IMR-90 (cell line): ENCODE results near the gene ZFTA. TPM values are rescaled to one million over a fixed set of nuclear protein-coding genes. Genes with fewer than 3 reads are reported as not detected.
A peak's percentile ranks its signal among the peaks of the same experiment; 100 is the strongest.

Experiments
- ATAC-seq: fragments of 200-7000 bp; cut with Tn5 transposase; 2 replicates; pipeline ENCODE4 v1.9.1; 2020; ENCODE audit warnings: low read depth, mild to moderate bottlenecking, moderate library complexity
- Bru-seq: library from RNA; stranded (reverse); fragments of 400-500 nt; gene quantifications from one replicate; lab custom pipeline; 2021; lab: Mats Ljungman, UMichigan
- BruChase-seq, 2 experiments: library from RNA; stranded (reverse); fragments of 400-500 nt; gene quantifications; one replicate each; lab custom pipeline; 2021; lab: Mats Ljungman, UMichigan
- BruUV-seq: library from RNA; stranded (reverse); fragments of 400-500 nt; replicated peaks from 2 replicates; lab custom pipeline; 2021; lab: Mats Ljungman, UMichigan
- CTCF ChIA-PET: fragments of 300-600 bp; formaldehyde crosslinking; extraction: SDS; loops from one replicate; lab custom pipeline; 2021; ENCODE audit warnings: antibody characterized with exemption; lab: Yijun Ruan, JAX
- POLR2A ChIA-PET: fragments of 300-600 bp; sonication (Branson Sonifier 250); formaldehyde crosslinking; loops from one replicate; lab custom pipeline; 2022; ENCODE audit warnings: antibody characterized with exemption; ENCODE audit not compliant: unreplicated experiment; lab: Charles Lee
- DNase-seq: peaks from one replicate; pipeline ENCODE4 v3.0.0; 2013
- H2AFZ ChIP-seq: replicated peaks from 2 replicates; pipeline ENCODE3; 2013; ENCODE audit warnings: low read length, mild to moderate bottlenecking; ENCODE audit not compliant: poor library complexity
- H2AK5ac ChIP-seq: 2 replicates; pipeline ENCODE4 v1.6.1; 2013; ENCODE audit warnings: low read depth, low read length, inconsistent platforms
- H2AK9ac ChIP-seq: replicated peaks from 2 replicates; pipeline ENCODE3; 2013; ENCODE audit warnings: mild to moderate bottlenecking, low read depth, low read length, moderate library complexity; ENCODE audit not compliant: poor library complexity
- H2BK120ac ChIP-seq: 2 replicates; pipeline ENCODE4 v1.6.1; 2013; ENCODE audit warnings: low read depth, low read length, inconsistent platforms
- H2BK15ac ChIP-seq: 3 replicates; pipeline ENCODE4 v1.6.1; 2013; ENCODE audit warnings: low read depth, low read length, inconsistent platforms
- H2BK20ac ChIP-seq: 2 replicates; pipeline ENCODE4 v1.6.1; 2013; ENCODE audit warnings: low read depth, mild to moderate bottlenecking, inconsistent platforms, low read length, moderate library complexity
- H2BK5ac ChIP-seq: 2 replicates; pipeline ENCODE4 v1.6.1; 2013; ENCODE audit warnings: mild to moderate bottlenecking, low read depth, low read length, inconsistent platforms; ENCODE audit not compliant: poor library complexity, severe bottlenecking
- H3K14ac ChIP-seq: replicated peaks from 2 replicates; pipeline ENCODE4 v1.6.1; 2013; ENCODE audit warnings: low read depth, low read length, inconsistent platforms
- H3K18ac ChIP-seq: 2 replicates; pipeline ENCODE4 v1.6.1; 2013; ENCODE audit warnings: low read depth, low read length, control low read depth
- H3K23ac ChIP-seq: 2 replicates; pipeline ENCODE4 v1.6.1; 2013; ENCODE audit warnings: low read depth, low read length, inconsistent platforms
- H3K27ac ChIP-seq: 2 replicates; pipeline ENCODE4 v1.5.1; 2013; ENCODE audit warnings: mild to moderate bottlenecking, control low read depth, low read length; ENCODE audit not compliant: insufficient read depth
- H3K27me3 ChIP-seq: 2 replicates; pipeline ENCODE4 v1.6.1; 2013; ENCODE audit warnings: low read length; ENCODE audit not compliant: control insufficient read depth, insufficient read depth
- H3K36me3 ChIP-seq: 2 replicates; pipeline ENCODE4 v1.6.1; 2013; ENCODE audit warnings: low read length, mixed read lengths; ENCODE audit not compliant: control insufficient read depth, insufficient read depth
- H3K4ac ChIP-seq: 2 replicates; pipeline ENCODE4 v1.6.1; 2013; ENCODE audit warnings: low read depth, low read length, inconsistent platforms
- H3K4me1 ChIP-seq: 2 replicates; pipeline ENCODE4 v1.6.1; 2013; ENCODE audit warnings: low read length, mixed read lengths; ENCODE audit not compliant: control insufficient read depth, insufficient read depth
- H3K4me2 ChIP-seq: 2 replicates; pipeline ENCODE4 v1.6.1; 2013; ENCODE audit warnings: low read depth, mild to moderate bottlenecking, control low read depth, low read length, moderate library complexity
- H3K4me3 ChIP-seq: 2 replicates; pipeline ENCODE4 v1.5.1; 2013; ENCODE audit warnings: low read depth, mild to moderate bottlenecking, control low read depth, low read length, moderate library complexity; ENCODE audit not compliant: insufficient read depth
- H3K56ac ChIP-seq: 2 replicates; pipeline ENCODE4 v1.6.1; 2013; ENCODE audit warnings: low read length, inconsistent platforms; ENCODE audit not compliant: insufficient read depth; ENCODE audit errors: extremely low read depth
- H3K79me1 ChIP-seq, 2 experiments: 2 replicates each; pipeline ENCODE4 v1.6.1; 2013; ENCODE audit warnings: low read length in 2 of 2, inconsistent platforms in 1 of 2, low read depth in 1 of 2
- H3K9ac ChIP-seq: 2 replicates; pipeline ENCODE4 v1.6.1; 2013; ENCODE audit warnings: low read depth, low read length, control low read depth
- H3K9me1 ChIP-seq: 2 replicates; pipeline ENCODE4 v1.6.1; 2013; ENCODE audit warnings: low read length, inconsistent platforms; ENCODE audit not compliant: insufficient read depth
- H3K9me3 ChIP-seq: 2 replicates; pipeline ENCODE4 v1.6.1; 2013; ENCODE audit warnings: low read length; ENCODE audit not compliant: control insufficient read depth, insufficient read depth
- H4K20me1 ChIP-seq: 2 replicates; pipeline ENCODE4 v1.6.1; 2013; ENCODE audit warnings: low read length, inconsistent platforms; ENCODE audit not compliant: insufficient read depth
- H4K5ac ChIP-seq: 2 replicates; pipeline ENCODE4 v1.6.1; 2013; ENCODE audit warnings: mild to moderate bottlenecking, low read depth, low read length, control low read depth
- H4K8ac ChIP-seq, 2 experiments: 2 replicates each; pipeline ENCODE4 v1.6.1; 2013; ENCODE audit warnings: low read depth in 2 of 2, low read length in 2 of 2, control low read depth in 1 of 2, inconsistent platforms in 1 of 2
- H4K91ac ChIP-seq: 2 replicates; pipeline ENCODE4 v1.6.1; 2013; ENCODE audit warnings: low read depth, low read length, inconsistent platforms; ENCODE audit not compliant: insufficient read depth
- BHLHE40 ChIP-seq: fragments of 150-350 bp; IDR thresholded peaks from 2 replicates; pipeline ENCODE4 v1.6.1; 2016; ENCODE audit warnings: mild to moderate bottlenecking, low read depth, low read length
- CEBPB ChIP-seq: IDR thresholded peaks from 2 replicates; pipeline ENCODE4 v1.6.1; 2012; ENCODE audit warnings: low read depth, low read length, improper control_type of control experiment
- CHD1 ChIP-seq: IDR thresholded peaks from 2 replicates; pipeline ENCODE4 v1.6.1; 2012; ENCODE audit warnings: low read depth, low read length, improper control_type of control experiment
- MAZ ChIP-seq: IDR thresholded peaks from 2 replicates; pipeline ENCODE4 v1.6.1; 2012; ENCODE audit warnings: low read depth, mild to moderate bottlenecking, low read length, improper control_type of control experiment, moderate library complexity, borderline replicate concordance
- MXI1 ChIP-seq: IDR thresholded peaks from 2 replicates; pipeline ENCODE4 v1.6.1; 2012; ENCODE audit warnings: low read depth, mild to moderate bottlenecking, low read length, moderate library complexity, borderline replicate concordance
- NFE2L2 ChIP-seq: fragments of 150-350 bp; IDR thresholded peaks from 2 replicates; pipeline ENCODE4 v1.6.1; 2016; ENCODE audit warnings: low read depth, mild to moderate bottlenecking, low read length
- RAD21 ChIP-seq: IDR thresholded peaks from 2 replicates; pipeline ENCODE4 v1.6.1; 2012; ENCODE audit warnings: low read length, improper control_type of control experiment
- RFX5 ChIP-seq: IDR thresholded peaks from 2 replicates; pipeline ENCODE4 v1.8.0; 2012; ENCODE audit warnings: low read depth, mild to moderate bottlenecking, low read length, moderate library complexity
- SMC3 ChIP-seq: fragments of 150-350 bp; IDR thresholded peaks from 2 replicates; pipeline ENCODE4 v1.6.1; 2016; ENCODE audit warnings: low read depth, mild to moderate bottlenecking, antibody characterized with exemption, low read length, moderate library complexity
- WGBS, 2 experiments: methylation state at CpG; one replicate each; pipeline versions ENCODE4 v1.1.5 to v1.1.7; 2013; ENCODE audit warnings: missing lambda C conversion rate in 2 of 2; ENCODE audit not compliant: insufficient read length in 1 of 2; ENCODE audit errors: extremely low coverage in 2 of 2; 5-methylcytosine and 5-hydroxymethylcytosine counted together
- dilution Hi-C: fragments of 300-500 bp; cut with HindIII; formaldehyde crosslinking; loops from one replicate; pipeline ENCODE4 v1.14.3; 2018; ENCODE audit warnings: low sequenced_read_pairs; ENCODE audit not compliant: unreplicated experiment
- in situ Hi-C: fragments of 300-500 bp; cut with MboI; formaldehyde crosslinking; loops from 3 replicates; pipeline ENCODE4 v1.14.3; 2019; ENCODE audit warnings: low sequenced_read_pairs, inconsistent platforms, mixed read lengths
- intact Hi-C: fragments of 100-400 bp; cut with micrococcal nuclease; formaldehyde crosslinking; loops from 2 replicates; pipeline ENCODE4 v1.10.0; 2022
- long read RNA-seq: library from polyadenylated mRNA; unstranded; transcript quantifications from one replicate; pipeline ENCODE4 v2.0.0, GENCODE V29; 2021; ENCODE audit not compliant: unreplicated experiment
- polyA plus RNA-seq, 3 experiments: library from polyadenylated mRNA; depleted of rRNA; stranded (reverse); fragments of >200 nt; gene quantifications; 2 replicates each; pipeline ENCODE4 v1.2.3, GENCODE V29; 2012; ENCODE audit warnings: low replicate concordance in 1 of 3
- total RNA-seq: library from RNA; depleted of rRNA; stranded (reverse); fragments of >200 nt; gene quantifications from 2 replicates; pipeline ENCODE4 v1.2.3, GENCODE V29; 2012; rRNA removed
- TF ChIP-seq, protein P1 (sequence below): conservative IDR thresholded peaks from 2 replicates; pipeline ENCODE4 v1.5.1; 2012; ENCODE audit warnings: mild to moderate bottlenecking, low read depth, low read length, improper control_type of control experiment

The ZFTA gene
- 5.4 and 7.2 TPM in 2 replicates for total RNA-seq
- 8.1 and 8.8 TPM in 2 replicates for polyA plus RNA-seq (2012; rRNA removed)
- 8.8 and 10.1 TPM in 2 replicates for polyA plus RNA-seq (2012; cell fraction: cytosol; rRNA removed)
- 17.0 and 22.1 TPM in 2 replicates for polyA plus RNA-seq (2012; cell fraction: nucleus; rRNA removed; ENCODE audit: low replicate concordance)
- percentile 63 among the genes with signal in this experiment for Bru-seq, nascent RNA
- BruChase-seq, experiment 1, labeled RNA remaining after a 6-hour chase = percentile 68 among the genes with signal in this experiment
- BruChase-seq, experiment 2, labeled RNA remaining after a 2-hour chase = percentile 88 among the genes with signal in this experiment
- long read RNA-seq, partial matches to known transcripts = 0 of 39 reads
- long read RNA-seq, other reads (novel, unspliced or antisense) = 38 of 39 reads

DNA sequence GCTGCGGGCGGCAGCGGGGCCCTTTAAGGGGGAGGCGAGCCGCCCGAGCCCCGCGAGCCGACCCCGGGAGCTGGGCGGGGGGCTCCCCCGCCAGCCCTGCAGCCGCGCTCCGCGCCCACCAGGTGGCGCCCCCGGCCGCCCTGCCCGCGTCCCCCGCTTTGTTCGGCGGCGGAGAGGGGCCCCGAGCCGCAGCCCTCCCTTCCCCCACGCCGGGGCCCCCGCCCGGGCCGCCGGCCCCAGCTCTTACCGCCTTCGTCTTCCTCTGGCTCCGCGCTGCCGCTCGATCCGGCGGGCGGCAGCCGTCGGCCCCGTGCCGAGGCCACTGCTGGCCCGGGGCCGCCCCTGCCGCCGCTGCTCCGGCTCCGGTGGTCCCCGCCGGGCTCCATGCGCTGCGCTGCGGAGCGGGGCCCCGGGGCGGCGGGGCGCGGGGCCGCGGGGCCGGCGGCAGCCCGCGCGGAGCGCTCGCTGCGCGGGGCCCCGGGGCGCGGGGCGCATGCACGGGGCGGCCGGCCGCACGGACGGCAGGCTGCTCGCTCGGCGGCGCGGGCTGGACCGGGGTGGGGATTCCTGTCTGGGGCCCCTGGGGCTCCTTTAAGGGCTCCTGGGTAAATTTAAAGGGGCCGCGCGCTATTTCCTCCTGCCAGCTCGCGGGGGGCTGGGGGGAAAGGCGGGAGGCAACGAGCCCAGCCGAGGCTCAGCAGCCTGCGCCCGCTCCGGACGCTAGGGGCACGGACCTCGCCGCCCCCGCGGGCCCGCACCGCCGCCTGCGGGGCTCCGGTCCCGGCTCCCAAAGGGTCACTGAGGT, at the start of gene ZFTA:
ZFTA (minus strand) TSS at position 539 of the 805 bp plus-strand sequence; CDS start at position 386, 153 bp downstream.
- H3K9me3 ChIP-seq = no peaks in the 10 kb centered on the region
- peak within 1 kb of the TSS; percentile 59 for H3K4me3 ChIP-seq
- WGBS, 2 experiments = 0% methylated on average over 56 of the region's 113 CpGs; no CpG with 5 or more reads in 1 of the 2 experiments
- no peak within 1 kb of the TSS for H3K18ac ChIP-seq
- no peak within 1 kb of the TSS; the same call in 1 of the 2 replicates for H4K5ac ChIP-seq
- peaks cover 15% of the 10 kb centered on the region for H3K4me1 ChIP-seq
- peak within 1 kb of the TSS; percentile 58 for H3K27ac ChIP-seq
- no peak within 1 kb of the TSS for H2BK120ac ChIP-seq
- BruUV-seq = no TSS peak
- peak within 1 kb of the TSS; percentile 13 to 68; a peak in 3 of 4 replicates for H4K8ac ChIP-seq
- peak within 1 kb of the TSS; percentile 84 for H3K56ac ChIP-seq
- peak within 1 kb of the TSS; percentile 18; the same call in 1 of the 2 replicates for H3K23ac ChIP-seq
- POLR2A ChIA-PET = interaction anchor here (0.5 kb wide), 1 partner anchor 87 kb away, joined by 3 read pairs; the partner anchor contains the start of gene RTN3
- peak within 1 kb of the TSS; percentile 65 for H3K4me2 ChIP-seq
- H4K20me1 ChIP-seq = peaks cover 25% of the 10 kb centered on the region
- peak within 1 kb of the TSS; percentile 89 for H2AK9ac ChIP-seq
- TF ChIP-seq RFX5 (no peak), MXI1 (no peak; the same call in 1 of the 2 replicates), NFE2L2 (no peak), RAD21 (peak; percentile 72), BHLHE40 (no peak), CEBPB (no peak), MAZ (peak; percentile 73; the same call in 1 of the 2 replicates), SMC3 (peak; percentile 59), CHD1 (no peak)
- TF ChIP-seq, protein P1, sequence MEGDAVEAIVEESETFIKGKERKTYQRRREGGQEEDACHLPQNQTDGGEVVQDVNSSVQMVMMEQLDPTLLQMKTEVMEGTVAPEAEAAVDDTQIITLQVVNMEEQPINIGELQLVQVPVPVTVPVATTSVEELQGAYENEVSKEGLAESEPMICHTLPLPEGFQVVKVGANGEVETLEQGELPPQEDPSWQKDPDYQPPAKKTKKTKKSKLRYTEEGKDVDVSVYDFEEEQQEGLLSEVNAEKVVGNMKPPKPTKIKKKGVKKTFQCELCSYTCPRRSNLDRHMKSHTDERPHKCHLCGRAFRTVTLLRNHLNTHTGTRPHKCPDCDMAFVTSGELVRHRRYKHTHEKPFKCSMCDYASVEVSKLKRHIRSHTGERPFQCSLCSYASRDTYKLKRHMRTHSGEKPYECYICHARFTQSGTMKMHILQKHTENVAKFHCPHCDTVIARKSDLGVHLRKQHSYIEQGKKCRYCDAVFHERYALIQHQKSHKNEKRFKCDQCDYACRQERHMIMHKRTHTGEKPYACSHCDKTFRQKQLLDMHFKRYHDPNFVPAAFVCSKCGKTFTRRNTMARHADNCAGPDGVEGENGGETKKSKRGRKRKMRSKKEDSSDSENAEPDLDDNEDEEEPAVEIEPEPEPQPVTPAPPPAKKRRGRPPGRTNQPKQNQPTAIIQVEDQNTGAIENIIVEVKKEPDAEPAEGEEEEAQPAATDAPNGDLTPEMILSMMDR = peak; percentile 84
- H3K9me1 ChIP-seq = peaks cover 7% of the 10 kb centered on the region
- H2BK15ac ChIP-seq = no peak within 1 kb of the TSS
- H3K14ac ChIP-seq = peak within 1 kb of the TSS; percentile 8; the same call in 1 of the 2 replicates
- intact Hi-C loops (loop anchor here (2.0 kb wide), 3 partner anchors 44 to 384 kb away; partner anchors contain the start of gene SPINDOC), dilution Hi-C loops (no loop called here), in situ Hi-C loops (loop anchor here (10.0 kb wide), 1 partner anchor 176 kb away; no protein-coding TSS in a partner anchor)
- peak within 1 kb of the TSS; percentile 32; the same call in 1 of the 2 replicates for H4K91ac ChIP-seq
- H3K9ac ChIP-seq = peak within 1 kb of the TSS; percentile 58
- ATAC-seq (peak; percentile 53), DNase-seq (peak; percentile 37)
- peak within 1 kb of the TSS; percentile 68 for H2BK5ac ChIP-seq
- H3K36me3 ChIP-seq = peaks cover 13% of the 10 kb centered on the region
- CTCF ChIA-PET = interaction anchor here (1.0 to 1.7 kb wide), 5 partner anchors 10 to 178 kb away, joined by 3 to 5 read pairs (median 4); partner anchors contain the start of genes ATL3 and MARK2
- H3K79me1 ChIP-seq = peaks cover 7 to 30% of the 10 kb centered on the region in 2 experiments
- H3K4ac ChIP-seq = peak within 1 kb of the TSS; percentile 57
- peak within 1 kb of the TSS; percentile 78; the same call in 1 of the 2 replicates for H2AK5ac ChIP-seq
- H3K27me3 ChIP-seq = no peaks in the 10 kb centered on the region
- no peak within 1 kb of the TSS for H2BK20ac ChIP-seq
- H2AFZ ChIP-seq = peak within 1 kb of the TSS; percentile 96
